ENCODE data around the gene STX19. TPM values are rescaled to one million over a fixed set of nuclear protein-coding genes. Genes with fewer than 3 reads are reported as not detected.
"Not testable (repeated sequence)": the region's sequence is repeated elsewhere in the genome, so short reads cannot be mapped to it uniquely, and the experiment has no call there.

STX19 gene
- total RNA-seq, 1 experiment from 2014 or later: not detected

DNA sequence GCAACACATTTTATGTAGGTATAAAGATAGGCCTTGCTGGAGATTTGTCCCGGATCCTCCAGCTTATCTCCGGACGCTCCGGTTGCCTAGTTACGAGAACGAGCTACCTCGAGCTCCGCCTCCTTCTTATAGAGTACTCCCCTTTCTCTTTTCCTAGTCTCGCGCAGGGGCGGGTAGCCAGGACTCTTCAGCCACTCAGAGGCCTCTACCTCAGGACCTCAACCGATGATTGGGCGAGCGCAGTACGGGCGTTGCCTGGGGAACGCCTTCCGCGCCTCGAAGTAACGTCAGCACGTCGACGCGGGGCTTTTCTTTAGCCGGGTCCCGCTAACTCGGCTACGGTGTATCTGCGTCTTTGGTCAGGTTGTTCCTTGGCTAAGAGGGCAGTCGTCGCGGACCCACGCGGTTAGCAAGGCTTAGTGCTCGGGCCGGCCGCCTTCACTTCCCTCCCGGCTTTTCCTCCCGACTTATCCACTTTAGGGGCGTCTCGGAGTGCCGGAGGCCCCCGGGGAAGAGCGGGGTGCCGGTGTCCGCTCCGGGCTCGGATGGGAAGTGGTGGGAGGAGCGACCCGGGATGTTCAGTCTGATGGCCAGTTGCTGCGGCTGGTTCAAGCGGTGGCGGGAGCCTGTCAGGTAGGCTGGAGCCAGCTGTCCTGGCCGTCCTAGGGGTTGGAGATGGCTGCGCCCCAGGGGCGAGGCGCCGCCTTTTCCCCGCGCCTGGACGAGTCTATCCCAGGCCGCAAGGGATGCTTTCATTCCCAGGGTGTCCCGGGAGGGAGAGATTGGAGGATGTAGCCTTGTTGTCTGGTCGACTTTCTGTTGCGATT, 48.3 kb downstream of the STX19 start, which contains the start of gene ARL13B:
Gene ARL13B (plus strand): TSS at position 306 of the 827 bp plus-strand sequence. CDS start 269 bp downstream, at position 575.
- Histone ChIP-seq H3K36me3 (no peaks in the 10 kb centered on the region), H3K4me3 (peak within 1 kb of the TSS; percentile 61), H3K27ac (peak within 1 kb of the TSS; percentile 44), H3K27me3 (replicated peaks) (no peaks in the 10 kb centered on the region), H3K9me3 (replicated peaks) (no peaks in the 10 kb centered on the region), H3K4me1 (replicated peaks) (peaks cover 3% of the 10 kb centered on the region; the same call in 1 of the 2 replicates)
- peak; percentile 94 to 97 for DNase-seq (ENCODE audit: low read depth in 1 of 2, low spot score in 2 of 2)

- peak within 1 kb of the TSS; percentile 36 for H3K27ac ChIP-seq
- peaks cover 12% of the 10 kb centered on the region for H3K4me1 ChIP-seq (replicated peaks)
- no peaks in the 10 kb centered on the region for H3K36me3 ChIP-seq
- no peaks in the 10 kb centered on the region for H3K9me3 ChIP-seq (replicated peaks)
- H3K4me3 ChIP-seq: peak within 1 kb of the TSS; percentile 48
- peak; percentile 61 to 72 for DNase-seq (ENCODE audit: low read depth in 1 of 2, low spot score in 2 of 2)
- H3K27me3 ChIP-seq (replicated peaks): no peaks in the 10 kb centered on the region
Observed at GRCh38 chr3:93973131-93974126, 55.0 kb downstream of the STX19 start, which contains the start of gene PROS1. PROS1 (minus strand) TSS chr3:93973896; CDS start chr3:93973749, 147 bp downstream.

- peaks cover 12% of the 10 kb centered on the region for H3K4me1 ChIP-seq (replicated peaks)
- no peak overlapping the region for H3K4me3 ChIP-seq
- DNase-seq (ENCODE audit: low read depth in 1 of 2, low spot score in 2 of 2): no peak
- H3K9me3 ChIP-seq (replicated peaks): no peaks in the 10 kb centered on the region
- H3K36me3 ChIP-seq: no peaks in the 10 kb centered on the region
- H3K27me3 ChIP-seq (replicated peaks): no peaks in the 10 kb centered on the region
- no peak overlapping the region for H3K27ac ChIP-seq
Observed at GRCh38 chr3:93969997-93970396, 58.4 kb downstream of the STX19 start.

DNA sequence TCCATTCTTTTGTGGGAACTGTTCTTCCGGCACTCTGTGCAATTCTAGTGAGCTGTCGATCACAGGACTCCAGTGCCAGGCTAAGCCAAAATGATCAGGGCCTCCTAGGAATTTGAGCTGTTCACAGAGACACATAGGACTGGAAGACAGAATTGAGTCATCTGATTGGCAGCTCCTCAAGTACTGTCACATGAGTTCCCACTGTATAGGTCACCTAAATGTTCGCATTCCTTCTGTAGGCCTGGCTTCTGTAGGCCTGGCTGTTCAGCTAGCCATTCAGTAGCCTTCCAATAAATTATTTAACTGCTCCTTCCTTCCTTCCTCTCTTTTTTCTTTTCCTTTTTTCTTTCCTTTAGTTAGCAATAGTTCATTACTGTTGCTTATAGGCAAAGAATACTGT, 59.0 kb downstream of the STX19 start:
- no peak overlapping the region for H3K27ac ChIP-seq
- H3K9me3 ChIP-seq (replicated peaks): no peaks in the 10 kb centered on the region
- no peaks in the 10 kb centered on the region for H3K27me3 ChIP-seq (replicated peaks)
- no peak overlapping the region for H3K4me3 ChIP-seq
- no peaks in the 10 kb centered on the region for H3K36me3 ChIP-seq
- peaks cover 12% of the 10 kb centered on the region for H3K4me1 ChIP-seq (replicated peaks)
- DNase-seq (ENCODE audit: low read depth in 1 of 2, low spot score in 2 of 2): no peak

- not testable (repeated sequence) for H3K4me3 ChIP-seq
Observed at GRCh38 chr3:93965106-93965505, 63.3 kb downstream of the STX19 start.

More at GRCh38 chr3:93965106-93965505, 63.3 kb downstream of the STX19 start:
- H3K9me3 ChIP-seq (replicated peaks); DNase-seq (ENCODE audit: low read depth in 1 of 2, low spot score in 2 of 2); H3K27me3 ChIP-seq (replicated peaks); H3K27ac ChIP-seq; H3K36me3 ChIP-seq; H3K4me1 ChIP-seq (replicated peaks): not testable (repeated sequence)

Other genes starting within 250 kb of the STX19 start
- gene PROS1, start 54.7 kb downstream of the STX19 start, total RNA-seq (2014; rRNA removed; shearing (Covaris generic)): 4.9 and 5.8 TPM in 2 replicates
- 14.8 and 16.0 TPM in 2 replicates for gene ARL13B, start 48.4 kb downstream of the STX19 start, total RNA-seq (2014; rRNA removed; shearing (Covaris generic))
- 2.9 and 4.4 TPM in 2 replicates for gene DHFR2, start 34.3 kb upstream of the STX19 start, total RNA-seq (2014; rRNA removed; shearing (Covaris generic))
- gene NSUN3, start 34.5 kb upstream of the STX19 start, total RNA-seq (2014; rRNA removed; shearing (Covaris generic)): 7.1 and 7.7 TPM in 2 replicates